GM12878 (cell line): ENCODE data around the gene SORL1. TPM values are rescaled to one million over a fixed set of nuclear protein-coding genes. Genes with fewer than 3 reads are reported as not detected.

Source experiments
- ATAC-seq: fragments of 200-7000 bp; cut with Tn5 transposase; 3 replicates; pipeline ENCODE4 v1.9.1; 2020; ENCODE audit warnings: mild to moderate bottlenecking, moderate library complexity
- BruUV-seq: library from RNA; stranded (reverse); fragments of 400-500 nt; replicated peaks from 2 replicates; lab custom pipeline; 2021; lab: Mats Ljungman, UMichigan
- CTCF ChIA-PET: fragments of 300-600 bp; sonication (Branson Sonifier 250); formaldehyde crosslinking; extraction: SDS; loops from one replicate; lab custom pipeline; 2021; ENCODE audit warnings: inconsistent platforms; lab: Yijun Ruan, JAX
- POLR2A ChIA-PET: fragments of 350-600 bp; formaldehyde crosslinking; extraction: SDS; loops from one replicate; lab custom pipeline; 2021; ENCODE audit warnings: inconsistent platforms; lab: Charles Lee
- RAD21 ChIA-PET: fragments of 300-600 bp; sonication (Branson Sonifier 250); formaldehyde crosslinking; loops from one replicate; lab custom pipeline; 2023; ENCODE audit warnings: antibody characterized with exemption; ENCODE audit not compliant: unreplicated experiment; lab: Charles Lee
- SMC1A ChIA-PET: fragments of 300-600 bp; sonication (Branson Sonifier 250); formaldehyde crosslinking; loops from one replicate; lab custom pipeline; 2023; ENCODE audit not compliant: unreplicated experiment, uncharacterized antibody; lab: Charles Lee
- DNase-seq: peaks from one replicate; pipeline ENCODE4 v3.0.0-alpha.2; 2011; ENCODE audit warnings: low read depth, low spot score
- FAIRE-seq: peaks from 3 replicates; lab custom pipeline; 2011; peaks lifted over from hg19 to GRCh38; lab: Jason Lieb, UNC
- H2AFZ ChIP-seq: 2 replicates; pipeline ENCODE4 v1.6.0; 2011; ENCODE audit warnings: low read depth, low read length, control low read depth; ENCODE audit not compliant: control insufficient read depth
- H3K27ac ChIP-seq: 2 replicates; pipeline ENCODE4 v1.5.1; 2011; ENCODE audit warnings: control low read depth; ENCODE audit not compliant: control insufficient read depth, insufficient read depth
- H3K27me3 ChIP-seq, 2 experiments: replicated peaks in 1 of 2; 2 replicates each; pipeline versions ENCODE4 v1.6.0 to v1.6.1; 2011; ENCODE audit warnings: low read length in 1 of 2; ENCODE audit not compliant: control insufficient read depth in 2 of 2, insufficient read depth in 2 of 2
- H3K36me3 ChIP-seq, 2 experiments: 2 replicates each; pipeline ENCODE4 v1.5.1; 2011; ENCODE audit warnings: low read length in 1 of 2; ENCODE audit not compliant: control insufficient read depth in 2 of 2, insufficient read depth in 2 of 2
- H3K4me1 ChIP-seq: 2 replicates; pipeline ENCODE4 v1.6.1; 2011; ENCODE audit warnings: mild to moderate bottlenecking, low read length, moderate library complexity, mixed read lengths; ENCODE audit not compliant: control insufficient read depth, insufficient read depth
- H3K4me2 ChIP-seq: 2 replicates; pipeline ENCODE4 v1.6.0; 2011; ENCODE audit warnings: control low read depth; ENCODE audit not compliant: control insufficient read depth, insufficient read depth
- H3K4me3 ChIP-seq: fragments of 200-600 bp; sonication (generic); 2 replicates; pipeline ENCODE4 v1.5.1; 2016
- H3K79me2 ChIP-seq: 2 replicates; pipeline ENCODE4 v1.6.0; 2011; ENCODE audit warnings: low read length; ENCODE audit not compliant: control insufficient read depth, insufficient read depth
- H3K9ac ChIP-seq: 2 replicates; pipeline ENCODE4 v1.8.0; 2011; ENCODE audit warnings: low read length, control low read depth, mixed read lengths; ENCODE audit not compliant: control insufficient read depth, insufficient read depth
- H3K9me3 ChIP-seq: replicated peaks from 3 replicates; pipeline ENCODE4 v1.5.1; 2011; ENCODE audit warnings: mild to moderate bottlenecking, low read length; ENCODE audit not compliant: control insufficient read depth, insufficient read depth
- H4K20me1 ChIP-seq: 2 replicates; pipeline ENCODE4 v1.6.0; 2011; ENCODE audit not compliant: control insufficient read depth, insufficient read depth
- IKZF2 ChIP-seq, 2 experiments: fragments of 450-650 bp; IDR thresholded peaks; 2 replicates each; pipeline ENCODE4 v1.6.1; 2017; ENCODE audit warnings: mild to moderate bottlenecking in 2 of 2, moderate library complexity in 2 of 2
- IRF3 ChIP-seq: fragments of 450-650 bp; IDR thresholded peaks from 2 replicates; pipeline ENCODE4 v1.6.1; 2014; ENCODE audit warnings: mild to moderate bottlenecking
- JUNB ChIP-seq: IDR thresholded peaks from 2 replicates; pipeline ENCODE4 v1.6.1; 2016; ENCODE audit warnings: antibody characterized with exemption, mild to moderate bottlenecking
- MYC ChIP-seq: IDR thresholded peaks from 2 replicates; pipeline ENCODE4 v1.6.1; 2011; ENCODE audit warnings: mild to moderate bottlenecking, low read length, moderate library complexity, inconsistent platforms; ENCODE audit not compliant: insufficient read depth, insufficient replicate concordance, insufficient read length, severe bottlenecking
- PML ChIP-seq: IDR thresholded peaks from 2 replicates; pipeline ENCODE4 v1.6.1; 2012; ENCODE audit warnings: low read length, inconsistent platforms
- RAD21 ChIP-seq: IDR thresholded peaks from 2 replicates; pipeline ENCODE4 v1.6.1; 2011; ENCODE audit warnings: mild to moderate bottlenecking, low read depth, low read length, moderate library complexity; ENCODE audit not compliant: insufficient read depth
- RAD51 ChIP-seq: fragments of 450-650 bp; IDR thresholded peaks from 2 replicates; pipeline ENCODE4 v1.6.1; 2016; ENCODE audit warnings: moderate library complexity, mild to moderate bottlenecking, inconsistent platforms
- SIX5 ChIP-seq: IDR thresholded peaks from 2 replicates; pipeline ENCODE4 v1.6.1; 2011; ENCODE audit warnings: mild to moderate bottlenecking, low read depth, low read length, moderate library complexity; ENCODE audit not compliant: severe bottlenecking
- SREBF2 ChIP-seq: IDR thresholded peaks from 2 replicates; pipeline ENCODE4 v1.6.1; 2012; ENCODE audit warnings: mild to moderate bottlenecking, low read length
- ZZZ3 ChIP-seq: IDR thresholded peaks from 2 replicates; pipeline ENCODE4 v1.6.1; 2011; ENCODE audit warnings: low read depth; ENCODE audit not compliant: control insufficient read depth, insufficient read length
- WGBS: methylation state at CpG from one replicate; pipeline ENCODE4 v1.1.6; 2016; ENCODE audit warnings: low lambda C conversion rate; ENCODE audit not compliant: insufficient replicate concordance, insufficient coverage; ENCODE audit errors: missing lambda C conversion rate; 5-methylcytosine and 5-hydroxymethylcytosine counted together
- in situ Hi-C: fragments of 300-500 bp; cut with MboI; formaldehyde crosslinking; loops from 9 replicates; pipeline ENCODE4 v1.14.3; 2018; ENCODE audit warnings: mixed read lengths
- intact Hi-C: fragments of 100-400 bp; cut with micrococcal nuclease; formaldehyde crosslinking; loops from one replicate; pipeline ENCODE4 v1.14.2; 2022; ENCODE audit not compliant: unreplicated experiment
- polyA plus RNA-seq, 11 experiments: library from polyadenylated mRNA; depleted of rRNA in 4 of 11; unstranded in 6 of 11; stranded (reverse) in 5 of 11; fragments of >200 nt; fragmentation: Nextera tagmentation in 4 of 11; fragmentation: Illumina TruSeq in 1 of 11; extraction: Ambion mirVana in 4 of 11; extraction: Trizol in 1 of 11; gene quantifications; 1 replicate in 1 of 11; 2 replicates in 10 of 11; pipeline versions ENCODE4 v1.2.1 to v1.2.3, GENCODE V29; 2011 to 2016; ENCODE audit warnings: inconsistent platforms in 2 of 11, missing spikeins in 2 of 11, low read depth in 1 of 11
- total RNA-seq, 4 experiments: library from RNA; depleted of rRNA in 3 of 4; stranded (reverse); fragments of >200 nt in 3 of 4; fragmentation: Illumina TruSeq in 1 of 4; extraction: Trizol in 1 of 4; gene quantifications; 2 replicates each; pipeline versions ENCODE4 v1.2.1 to v1.2.3, GENCODE V29; 2013 to 2021

SORL1 gene
- total and polyA plus RNA-seq, 10 of the 15 experiments (the other 5 are each of a cell fraction or from before 2014, with no cell fraction given), result 20.2 to 107 (median 59.9) TPM

- Histone ChIP-seq H3K4me1 (peaks cover 56% of the 10 kb centered on the region), H3K9me3 (no peaks in the 10 kb centered on the region; the same call in 2 of the 3 replicates), H3K36me3 (no peaks in the 10 kb centered on the region), H2AFZ (peak overlapping the region; percentile 29), H3K27me3 (no peaks in the 10 kb centered on the region), H3K4me2 (no peak overlapping the region), H3K79me2 (no peaks in the 10 kb centered on the region), H3K9ac (no peak overlapping the region), H4K20me1 (no peaks in the 10 kb centered on the region), H3K27ac (peak overlapping the region; percentile 40), H3K4me3 (no peak overlapping the region)
- no TSS peak for BruUV-seq
- in situ Hi-C loops, result no loop called here
- SMC1A ChIA-PET, result interaction anchor here (0.6 to 10.5 kb wide), 18 partner anchors 8 to 169 kb away, joined by 3 to 103 read pairs (median 4); no protein-coding TSS in a partner anchor
- CTCF ChIA-PET, result interaction anchor here (1.0 to 4.3 kb wide), 12 partner anchors 10 to 100 kb away, joined by 3 to 21 read pairs (median 3); no protein-coding TSS in a partner anchor
- FAIRE-seq (no peak), ATAC-seq (peak; percentile 42), DNase-seq (no peak)
- 26% methylated on average over 4 of the region's 4 CpGs for WGBS
- POLR2A ChIA-PET, result interaction anchor here (1.0 to 2.1 kb wide), 2 partner anchors 8 to 136 kb away, joined by 3 to 9 read pairs; no protein-coding TSS in a partner anchor
- TF ChIP-seq SREBF2 (no peak), IKZF2 (IDR thresholded peaks at IDR 0.05) (no peak), PML (no peak), JUNB (0 out of 2 replicates have a peak, but pooled peaks have one; percentile 12), RAD21 (peak; percentile 40; the same call in 1 of the 2 replicates), IRF3 (no peak), RAD51 (no peak), SIX5 (no peak), MYC (no peak), ZZZ3 (no peak)
- intact Hi-C loops, result loop anchor here (5.0 kb wide), 2 partner anchors 54 to 84 kb away; no protein-coding TSS in a partner anchor
- RAD21 ChIA-PET, result interaction anchor here (1.0 to 2.4 kb wide), 7 partner anchors 8 to 53 kb away, joined by 3 to 16 read pairs (median 4); no protein-coding TSS in a partner anchor
Measured at GRCh38 chr11:121421149-121421901, 30.8 kb upstream of the SORL1 start.
